ENCODE data around the gene CC2D1B. TPM values are rescaled to one million over a fixed set of nuclear protein-coding genes. Genes with fewer than 3 reads are reported as not detected.

Gene CC2D1B
- total and polyA plus RNA-seq, 4 experiments from 2014 or later = 2.6 to 84.1 (median 49.3) TPM

DNA sequence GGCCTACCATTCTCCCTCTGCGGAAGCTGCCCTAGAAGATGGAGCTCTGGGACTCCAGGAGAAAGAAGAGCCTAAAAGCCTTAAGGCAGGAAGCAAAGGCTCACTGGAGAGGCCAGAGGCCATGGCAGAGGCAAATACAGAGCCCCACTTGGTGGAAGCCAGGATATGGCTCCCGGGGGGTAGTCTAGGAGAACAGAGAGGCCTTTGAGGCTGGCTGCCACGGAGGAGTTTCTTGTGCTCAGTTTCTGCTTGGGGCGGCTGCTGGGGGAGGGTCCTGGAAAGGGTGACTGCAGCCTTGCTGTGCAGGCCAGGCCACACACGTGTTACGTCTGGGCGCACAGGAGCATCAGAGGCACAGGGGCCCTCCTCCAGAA, 5.4 kb downstream of the CC2D1B start:
- Mint-ChIP-seq H3K4me1 (peaks cover 14 to 38% (median 22%) of the 10 kb centered on the region in 4 donors), H3K27ac (no peak overlapping the region), H3K9me3 (peaks cover 0 to 2% (median 0%) of the 10 kb centered on the region in 8 donors), H3K36me3 (peaks cover 43 to 81% of the 10 kb centered on the region in 2 donors), H3K27me3 (no peaks in the 10 kb centered on the region), H3K4me3 (no peak overlapping the region)
- ChIA-PET CTCF (ENCODE audit: partially characterized antibody) (no interaction called here), POLR2A (ENCODE audit: partially characterized antibody) (no interaction called here)
- intact Hi-C loops (cut with micrococcal nuclease) = no loop called here
- H3K36me3 ChIP-seq (ENCODE audit: insufficient read depth, low read length) = peaks cover 73% of the 10 kb centered on the region
- H3K27me3 ChIP-seq (ENCODE audit: insufficient read depth, low read length) = no peaks in the 10 kb centered on the region
- H3K4me3 ChIP-seq (ENCODE audit: low read length in 2 of 2) = no peak overlapping the region
- peaks cover 22% of the 10 kb centered on the region for H3K4me1 ChIP-seq (ENCODE audit: insufficient read depth, low read length)
- DNase-seq = no peak
- H3K27ac ChIP-seq (ENCODE audit: low read depth, low read length) = no peak overlapping the region
- no peaks in the 10 kb centered on the region for H3K9me3 ChIP-seq (ENCODE audit: control insufficient read depth in 1 of 2, low read length in 2 of 2)

DNA sequence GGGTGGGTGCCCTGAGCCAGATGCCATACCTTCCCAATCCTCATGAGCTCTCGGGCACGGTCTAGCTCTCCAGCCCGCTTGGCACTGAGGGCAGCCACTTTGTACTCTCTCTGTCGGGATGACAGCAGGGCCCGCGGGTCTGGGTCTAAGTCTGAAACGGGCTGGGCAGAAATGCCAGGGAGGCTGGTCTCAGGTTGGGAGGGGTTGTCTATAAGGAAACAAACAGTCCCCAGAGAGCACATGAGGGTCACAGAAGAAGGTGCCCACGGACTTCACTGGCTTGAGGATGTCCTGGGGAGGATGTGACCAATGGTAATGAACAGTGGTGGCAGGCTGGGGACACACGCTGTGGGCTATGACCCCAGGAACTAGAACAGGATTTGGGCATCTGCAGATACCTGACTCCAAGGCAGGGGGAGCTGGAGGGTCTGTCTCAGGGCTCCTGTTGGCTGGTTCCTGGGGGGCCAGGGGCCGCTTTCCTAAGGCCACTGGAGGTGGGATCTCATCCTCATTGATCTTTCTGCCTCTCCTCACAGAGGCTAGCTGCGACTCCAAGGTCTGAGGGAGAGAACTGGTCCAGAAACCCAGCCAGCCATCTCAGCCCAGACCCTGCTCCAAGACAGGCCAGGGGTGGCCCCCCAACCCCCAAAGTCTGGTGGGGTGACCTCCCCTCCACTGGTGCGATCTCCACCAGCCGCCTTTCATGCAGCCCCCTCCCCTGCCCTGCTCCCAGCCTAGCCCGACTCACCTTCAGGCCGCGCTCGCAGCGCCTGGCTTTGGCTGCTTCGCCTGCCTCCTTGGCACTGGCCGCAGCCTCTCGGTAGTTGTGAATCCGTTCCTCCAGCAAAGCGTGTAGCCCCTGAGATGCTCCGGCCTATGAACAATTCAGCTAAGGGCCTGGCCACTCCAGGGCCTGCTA, 6.1 kb downstream of the CC2D1B start:
- Histone ChIP-seq H3K4me3 (ENCODE audit: low read length in 2 of 2) (no peak overlapping the region), H3K27me3 (ENCODE audit: insufficient read depth, low read length) (no peaks in the 10 kb centered on the region), H3K27ac (ENCODE audit: low read depth, low read length) (no peak overlapping the region), H3K36me3 (ENCODE audit: insufficient read depth, low read length) (peaks cover 79% of the 10 kb centered on the region), H3K4me1 (ENCODE audit: insufficient read depth, low read length) (peaks cover 17% of the 10 kb centered on the region), H3K9me3 (ENCODE audit: control insufficient read depth in 1 of 2, low read length in 2 of 2) (no peaks in the 10 kb centered on the region)
- Mint-ChIP-seq H3K4me1 (peaks cover 10 to 32% (median 17%) of the 10 kb centered on the region in 4 donors), H3K9me3 (peaks cover 0 to 2% (median 0%) of the 10 kb centered on the region in 8 donors), H3K4me3 (no peak overlapping the region), H3K27me3 (no peaks in the 10 kb centered on the region), H3K36me3 (peaks cover 50 to 81% of the 10 kb centered on the region in 2 donors), H3K27ac (peak overlapping the region in 3 of 7 donors; percentile 55 to 82 (median 57))
- intact Hi-C loops (cut with micrococcal nuclease) = no loop called here
- ChIA-PET POLR2A (ENCODE audit: partially characterized antibody) (no interaction called here), CTCF (ENCODE audit: partially characterized antibody) (no interaction called here)
- no peak for DNase-seq

GRCh38 chr1:52358851-52359497, 7.0 kb downstream of the CC2D1B start:
- Mint-ChIP-seq H3K36me3 (peaks cover 60 to 84% of the 10 kb centered on the region in 2 donors), H3K4me3 (no peak overlapping the region), H3K9me3 (peaks cover 0 to 2% (median 0%) of the 10 kb centered on the region in 8 donors), H3K27me3 (no peaks in the 10 kb centered on the region), H3K27ac (peak overlapping the region in 4 of 7 donors; percentile 42 to 91 (median 54)), H3K4me1 (peaks cover 6 to 22% (median 9%) of the 10 kb centered on the region in 4 donors)
- intact Hi-C loops (cut with micrococcal nuclease) = no loop called here
- Histone ChIP-seq H3K36me3 (ENCODE audit: insufficient read depth, low read length) (peaks cover 89% of the 10 kb centered on the region), H3K4me1 (ENCODE audit: insufficient read depth, low read length) (peaks cover 8% of the 10 kb centered on the region), H3K27me3 (ENCODE audit: insufficient read depth, low read length) (no peaks in the 10 kb centered on the region), H3K4me3 (ENCODE audit: low read length in 2 of 2) (no peak overlapping the region), H3K27ac (ENCODE audit: low read depth, low read length) (no peak overlapping the region), H3K9me3 (ENCODE audit: control insufficient read depth in 1 of 2, low read length in 2 of 2) (no peaks in the 10 kb centered on the region)
- no peak for DNase-seq
- ChIA-PET CTCF (ENCODE audit: partially characterized antibody) (no interaction called here), POLR2A (ENCODE audit: partially characterized antibody) (no interaction called here)

DNA sequence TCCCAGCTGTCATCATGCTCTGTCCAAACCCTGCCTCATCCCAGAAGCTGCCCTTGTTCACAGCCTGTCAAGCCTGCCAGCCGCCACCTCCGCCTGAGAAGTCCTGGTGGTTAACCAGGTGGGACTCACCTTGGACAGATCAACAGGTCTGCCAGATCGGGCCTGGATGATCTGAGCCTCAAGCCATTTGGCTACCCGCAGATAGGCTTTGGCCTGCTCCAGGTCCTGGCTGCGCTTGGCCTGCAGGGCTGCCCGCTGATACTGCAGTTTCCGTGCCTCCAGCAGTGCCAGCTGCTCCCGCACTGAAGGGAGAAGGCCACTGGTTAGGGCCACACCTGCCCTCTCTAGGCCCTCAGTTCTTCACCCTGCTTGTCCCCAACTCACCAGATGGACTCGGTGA, 8.6 kb downstream of the CC2D1B start:
- CTCF ChIA-PET (ENCODE audit: partially characterized antibody) = interaction anchor here (1.2 kb wide), 1 partner anchor 11 kb away, joined by 3 read pairs; no protein-coding TSS in a partner anchor

DNA sequence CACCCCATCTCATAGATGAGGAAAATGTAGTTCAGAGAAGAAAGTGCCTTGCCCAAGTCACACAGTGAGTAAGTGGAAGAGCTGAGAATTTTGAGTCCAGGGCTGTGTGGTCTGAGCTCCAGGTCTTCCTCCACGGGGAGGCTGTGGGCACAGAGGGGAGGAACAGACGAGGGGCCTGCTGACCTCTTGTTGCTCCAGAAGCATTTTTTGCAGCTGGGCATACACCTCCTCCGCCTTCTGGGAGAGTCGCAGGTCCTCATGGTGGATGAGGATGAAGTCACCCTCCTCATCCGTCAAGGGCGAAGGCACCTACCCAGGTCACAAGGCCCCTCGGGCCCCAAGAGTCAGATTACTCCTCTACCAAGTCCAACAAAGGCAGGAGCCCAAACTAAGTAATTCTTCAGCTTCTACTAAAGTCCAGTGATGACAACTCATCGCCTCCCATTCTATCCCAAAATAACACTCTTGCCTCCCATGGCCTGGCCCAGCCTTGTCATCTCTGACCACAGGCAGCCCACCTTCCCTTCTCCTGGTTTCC, 9.1 kb downstream of the CC2D1B start:
- intact Hi-C loops (cut with micrococcal nuclease) = no loop called here
- H3K27ac Mint-ChIP-seq = peak overlapping the region in 3 of 7 donors; percentile 19 to 54 (median 48)

More for the DNA sequence above, 8.6 kb downstream of the CC2D1B start:
- no peaks in the 10 kb centered on the region for H3K27me3 ChIP-seq (ENCODE audit: insufficient read depth, low read length)
- Mint-ChIP-seq H3K9me3 (peaks cover 0 to 2% (median 0%) of the 10 kb centered on the region in 8 donors), H3K4me3 (no peak overlapping the region), H3K27ac (peak overlapping the region in 2 of 7 donors; percentile 54 to 61), H3K27me3 (no peaks in the 10 kb centered on the region), H3K4me1 (peaks cover 4 to 9% (median 6%) of the 10 kb centered on the region in 4 donors), H3K36me3 (peaks cover 72 to 93% of the 10 kb centered on the region in 2 donors)
- H3K4me3 ChIP-seq (ENCODE audit: low read length in 2 of 2) = no peak overlapping the region
- no peak for DNase-seq
- H3K36me3 ChIP-seq (ENCODE audit: insufficient read depth, low read length) = peaks cover 100% of the 10 kb centered on the region
- intact Hi-C loops (cut with micrococcal nuclease) = no loop called here
- POLR2A ChIA-PET (ENCODE audit: partially characterized antibody) = interaction anchor here (1.7 kb wide), 1 partner anchor 9 kb away, joined by 4 read pairs; no protein-coding TSS in a partner anchor
- no peaks in the 10 kb centered on the region for H3K4me1 ChIP-seq (ENCODE audit: insufficient read depth, low read length)
- no peaks in the 10 kb centered on the region for H3K9me3 ChIP-seq (ENCODE audit: control insufficient read depth in 1 of 2, low read length in 2 of 2)
- no peak overlapping the region for H3K27ac ChIP-seq (ENCODE audit: low read depth, low read length)

DNA sequence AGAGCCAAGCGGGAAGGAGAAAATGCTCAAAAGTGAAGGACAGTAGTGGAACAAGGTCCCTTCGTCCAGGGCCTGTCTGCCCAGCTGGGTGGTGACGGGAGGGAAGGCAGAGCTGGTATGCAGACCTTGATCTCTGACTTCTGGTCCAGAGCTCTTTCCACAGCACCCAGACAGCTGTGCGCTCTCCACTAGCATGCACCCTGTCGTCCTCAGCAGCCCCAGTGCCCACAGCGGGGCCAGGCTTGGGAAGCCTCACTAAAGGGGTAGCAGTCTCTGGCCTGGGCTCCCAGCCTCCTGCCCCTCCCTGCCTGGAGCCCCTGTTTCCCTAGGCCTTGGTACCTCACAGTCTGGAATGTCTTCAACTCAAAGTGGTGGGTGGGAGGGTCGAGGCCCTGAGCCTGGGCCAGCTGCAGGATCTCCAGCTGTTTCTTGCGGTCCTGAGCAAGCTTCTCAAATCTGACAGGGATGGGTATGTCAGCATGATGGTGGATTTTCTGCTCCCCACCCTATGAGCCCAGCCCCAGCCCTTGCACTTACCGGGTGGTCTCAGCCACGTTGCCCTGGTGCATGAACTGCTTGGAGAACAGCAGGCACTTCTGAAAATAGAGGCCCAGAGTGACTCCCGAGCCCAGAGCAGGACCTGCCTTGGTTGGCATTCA, 10.0 kb downstream of the CC2D1B start:
- Histone ChIP-seq H3K4me3 (ENCODE audit: low read length in 2 of 2) (no peak overlapping the region), H3K9me3 (ENCODE audit: control insufficient read depth in 1 of 2, low read length in 2 of 2) (no peaks in the 10 kb centered on the region), H3K27me3 (ENCODE audit: insufficient read depth, low read length) (no peaks in the 10 kb centered on the region), H3K36me3 (ENCODE audit: insufficient read depth, low read length) (peaks cover 88% of the 10 kb centered on the region), H3K27ac (ENCODE audit: low read depth, low read length) (no peak overlapping the region), H3K4me1 (ENCODE audit: insufficient read depth, low read length) (no peaks in the 10 kb centered on the region)
- Mint-ChIP-seq H3K36me3 (peaks cover 60 to 85% of the 10 kb centered on the region in 2 donors), H3K4me1 (peaks cover 0 to 4% (median 0%) of the 10 kb centered on the region in 4 donors), H3K9me3 (no peaks in the 10 kb centered on the region), H3K4me3 (no peak overlapping the region), H3K27me3 (no peaks in the 10 kb centered on the region), H3K27ac (peak overlapping the region in 2 of 7 donors; percentile 77 to 80)
- ChIA-PET POLR2A (ENCODE audit: partially characterized antibody) (interaction anchor here (1.0 to 1.2 kb wide), 2 partner anchors 10 to 12 kb away, joined by 4 read pairs; partner anchors contain the start of gene CC2D1B), CTCF (ENCODE audit: partially characterized antibody) (interaction anchor here (0.6 to 1.2 kb wide), 2 partner anchors 12 to 566 kb away, joined by 3 read pairs; no protein-coding TSS in a partner anchor)
- DNase-seq = no peak
- intact Hi-C loops (cut with micrococcal nuclease) = no loop called here

More for the DNA sequence above, 9.1 kb downstream of the CC2D1B start:
- ChIA-PET POLR2A (ENCODE audit: partially characterized antibody) (interaction anchor here (1.2 to 1.7 kb wide), 2 partner anchors 8 to 11 kb away, joined by 4 read pairs; no protein-coding TSS in a partner anchor), CTCF (ENCODE audit: partially characterized antibody) (interaction anchor here (0.6 to 1.2 kb wide), 2 partner anchors 11 to 565 kb away, joined by 3 read pairs; no protein-coding TSS in a partner anchor)
- Mint-ChIP-seq H3K4me3 (no peak overlapping the region), H3K36me3 (peaks cover 69 to 91% of the 10 kb centered on the region in 2 donors), H3K27me3 (no peaks in the 10 kb centered on the region), H3K4me1 (peaks cover 2 to 5% (median 4%) of the 10 kb centered on the region in 4 donors), H3K9me3 (peaks cover 0 to 2% (median 0%) of the 10 kb centered on the region in 8 donors)
- H3K4me1 ChIP-seq (ENCODE audit: insufficient read depth, low read length) = no peaks in the 10 kb centered on the region
- no peak overlapping the region for H3K4me3 ChIP-seq (ENCODE audit: low read length in 2 of 2)
- no peak for DNase-seq
- no peaks in the 10 kb centered on the region for H3K27me3 ChIP-seq (ENCODE audit: insufficient read depth, low read length)
- no peak overlapping the region for H3K27ac ChIP-seq (ENCODE audit: low read depth, low read length)
- H3K9me3 ChIP-seq (ENCODE audit: control insufficient read depth in 1 of 2, low read length in 2 of 2) = no peaks in the 10 kb centered on the region
- H3K36me3 ChIP-seq (ENCODE audit: insufficient read depth, low read length) = peaks cover 95% of the 10 kb centered on the region

Measured in CD4-positive, alpha-beta memory T cell (primary cell).